Activated naive CD8-positive, alpha-beta T cell treated with anti-CD3 and anti-CD28 coated beads, Interleukin-2, amount 50 U/mL, for 24 hours (primary cell): ENCODE measurements around the gene PIP4K2C.
A peak's percentile ranks its signal among the peaks of the same experiment; 100 is the strongest.
"Not testable (repeated sequence)": the region's sequence is repeated elsewhere in the genome, so short reads cannot be mapped to it uniquely, and the experiment has no call there.

Experiments
- ATAC-seq: fragments of 150-1000 bp; cut with Tn5 transposase; one replicate; pipeline ENCODE4 v1.10.0; 2021
- DNase-seq: peaks from one replicate; pipeline ENCODE4 v3.0.0; 2021
- H3K27ac Mint-ChIP-seq: one replicate; pipeline ENCODE4 v1.8.0; 2021; ENCODE audit warnings: mild to moderate bottlenecking, mixed read lengths
- H3K27me3 Mint-ChIP-seq: one replicate; pipeline ENCODE4 v1.8.0; 2021; ENCODE audit warnings: mixed read lengths
- H3K36me3 Mint-ChIP-seq: one replicate; pipeline ENCODE4 v1.8.0; 2021; ENCODE audit warnings: low read depth, mixed read lengths
- H3K4me1 Mint-ChIP-seq: one replicate; pipeline ENCODE4 v1.8.0; 2021; ENCODE audit warnings: mixed read lengths
- H3K4me3 Mint-ChIP-seq: one replicate; pipeline ENCODE4 v1.8.0; 2021; ENCODE audit warnings: mild to moderate bottlenecking, moderate library complexity, mixed read lengths
- H3K9me3 Mint-ChIP-seq: one replicate; pipeline ENCODE4 v1.8.0; 2021; ENCODE audit warnings: mixed read lengths

Gene PIP4K2C

GRCh38 chr12:57632958-57633840 lies 42.2 kb downstream of the PIP4K2C start, which contains the start of gene B4GALNT1:
TSS of gene B4GALNT1 (minus strand) at chr12:57633201. CDS start at chr12:57632132, 1,069 bp downstream.
- Mint-ChIP-seq H3K4me1 (peaks cover 8% of the 10 kb centered on the region), H3K27ac (no peak within 1 kb of the TSS), H3K36me3 (no peaks in the 10 kb centered on the region), H3K4me3 (peak within 1 kb of the TSS; percentile 69), H3K27me3 (peaks cover 55% of the 10 kb centered on the region), H3K9me3 (no peaks in the 10 kb centered on the region)
- DNase-seq (peak; percentile 74), ATAC-seq (peak; percentile 80)

GRCh38 chr12:57636731-57637130 lies 45.7 kb downstream of the PIP4K2C start:
- peaks cover 27% of the 10 kb centered on the region for H3K27me3 Mint-ChIP-seq
- H3K36me3 Mint-ChIP-seq, H3K27ac Mint-ChIP-seq, ATAC-seq, DNase-seq, H3K4me1 Mint-ChIP-seq, H3K4me3 Mint-ChIP-seq, H3K9me3 Mint-ChIP-seq: not testable (repeated sequence)

GRCh38 chr12:57637364-57637763 lies 46.4 kb downstream of the PIP4K2C start:
- Mint-ChIP-seq H3K27ac (no peak overlapping the region), H3K36me3 (no peaks in the 10 kb centered on the region), H3K4me3 (no peak overlapping the region), H3K4me1 (peaks cover 8% of the 10 kb centered on the region), H3K9me3 (no peaks in the 10 kb centered on the region), H3K27me3 (peaks cover 26% of the 10 kb centered on the region)
- ATAC-seq: no peak
- no peak for DNase-seq

GRCh38 chr12:57638096-57638495 lies 47.1 kb downstream of the PIP4K2C start:
- H3K27me3 Mint-ChIP-seq: peaks cover 25% of the 10 kb centered on the region
- no peaks in the 10 kb centered on the region for H3K9me3 Mint-ChIP-seq
- DNase-seq (no peak), ATAC-seq (no peak)
- peaks cover 8% of the 10 kb centered on the region for H3K4me1 Mint-ChIP-seq
- H3K36me3 Mint-ChIP-seq: no peaks in the 10 kb centered on the region
- no peak overlapping the region for H3K4me3 Mint-ChIP-seq
- H3K27ac Mint-ChIP-seq: no peak overlapping the region

GRCh38 chr12:57640175-57641042 lies 49.4 kb downstream of the PIP4K2C start:
- no peak for ATAC-seq
- no peaks in the 10 kb centered on the region for H3K4me1 Mint-ChIP-seq
- no peaks in the 10 kb centered on the region for H3K9me3 Mint-ChIP-seq
- no peak overlapping the region for H3K4me3 Mint-ChIP-seq
- H3K36me3 Mint-ChIP-seq: peaks cover 2% of the 10 kb centered on the region
- H3K27ac Mint-ChIP-seq: no peak overlapping the region
- H3K27me3 Mint-ChIP-seq: peaks cover 14% of the 10 kb centered on the region
- DNase-seq: no peak

- peaks cover 4% of the 10 kb centered on the region for H3K36me3 Mint-ChIP-seq
- no peak for ATAC-seq
- H3K27ac Mint-ChIP-seq: no peak overlapping the region
Observed at GRCh38 chr12:57641699-57642442, 50.9 kb downstream of the PIP4K2C start.

GRCh38 chr12:57645990-57646658 lies 55.1 kb downstream of the PIP4K2C start:
- not testable (repeated sequence) for H3K9me3 Mint-ChIP-seq, DNase-seq, ATAC-seq, H3K4me3 Mint-ChIP-seq, H3K27me3 Mint-ChIP-seq, H3K36me3 Mint-ChIP-seq, H3K27ac Mint-ChIP-seq, H3K4me1 Mint-ChIP-seq

More at GRCh38 chr12:57641699-57642442, 50.9 kb downstream of the PIP4K2C start:
- Mint-ChIP-seq H3K4me1 (no peaks in the 10 kb centered on the region), H3K27me3 (peaks cover 15% of the 10 kb centered on the region), H3K4me3 (no peak overlapping the region), H3K9me3 (peaks cover 4% of the 10 kb centered on the region)
- DNase-seq: no peak

- not testable (repeated sequence) for H3K4me3 Mint-ChIP-seq, H3K4me1 Mint-ChIP-seq, H3K36me3 Mint-ChIP-seq, H3K9me3 Mint-ChIP-seq, H3K27me3 Mint-ChIP-seq, ATAC-seq, H3K27ac Mint-ChIP-seq, DNase-seq
Observed at GRCh38 chr12:57646659-57647049, 55.7 kb downstream of the PIP4K2C start.
